ENCODE data around the gene CFAP52. TPM values are rescaled to one million over a fixed set of nuclear protein-coding genes. Genes with fewer than 3 reads are reported as not detected.
"Not testable (repeated sequence)": the region's sequence is repeated elsewhere in the genome, so short reads cannot be mapped to it uniquely, and the experiment has no call there.

Gene CFAP52
- total and polyA plus RNA-seq, 2 donors (not counting 3 experiments of a cell fraction or from before 2014, with no cell fraction given), result not detected

GRCh38 chr17:9598661-9599060 is 22.2 kb downstream of the CFAP52 start:
- Histone ChIP-seq H3K4me3 (replicated peaks in 1 of 3; ENCODE audit: insufficient read depth in 1 of 3, low read depth in 1 of 3, low read length in 3 of 3) (no peak overlapping the region), H3K4me2 (ENCODE audit: insufficient read depth, low read length) (no peak overlapping the region), H3K27ac (ENCODE audit: insufficient read depth, low read depth, low read length) (no peak overlapping the region), H3K9me1 (replicated peaks; ENCODE audit: control insufficient read depth, extremely low read depth, insufficient read depth, low read length) (no peaks in the 10 kb centered on the region), H3K27me3 (ENCODE audit: control insufficient read depth in 2 of 2, insufficient read depth in 2 of 2, low read length in 2 of 2) (no peaks in the 10 kb centered on the region), H2AFZ (ENCODE audit: low read depth, low read length) (no peak overlapping the region), H3K36me3 (ENCODE audit: control insufficient read depth in 2 of 2, extremely low read depth in 1 of 2, insufficient read depth in 2 of 2, low read length in 2 of 2) (no peaks in the 10 kb centered on the region), H3K9me3 (replicated peaks; ENCODE audit: control insufficient read depth, insufficient read depth, low read length) (no peaks in the 10 kb centered on the region), H3K9ac (replicated peaks; ENCODE audit: extremely low read depth, insufficient read depth, low read length) (no peak overlapping the region), H3K4me1 (ENCODE audit: control insufficient read depth, extremely low read depth, insufficient read depth, low read length) (no peaks in the 10 kb centered on the region), H4K20me1 (replicated peaks; ENCODE audit: control insufficient read depth, extremely low read depth, insufficient read depth, low read length) (no peaks in the 10 kb centered on the region), H3K79me2 (ENCODE audit: control insufficient read depth, insufficient read depth, low read length) (no peaks in the 10 kb centered on the region)
- ChIA-PET POLR2A (no interaction called here), CTCF (no interaction called here)
- FAIRE-seq (no peak), DNase-seq (ENCODE audit: low read depth, low spot score) (no peak)
- TF ChIP-seq GATA2 (IDR thresholded peaks at IDR 0.05; ENCODE audit: insufficient read depth, insufficient read length, low read depth, low read length) (no peak), EZH2 (IDR thresholded peaks at IDR 0.05; ENCODE audit: borderline replicate concordance, low read depth, low read length, severe bottlenecking) (no peak), MAX (IDR thresholded peaks at IDR 0.05; ENCODE audit: insufficient read depth, insufficient read length) (no peak), POLR2A (IDR thresholded peaks at IDR 0.05; ENCODE audit: low read depth, low read length) (no peak), FOS (IDR thresholded peaks at IDR 0.05; ENCODE audit: borderline replicate concordance, insufficient read depth, low read length) (no peak), JUN (IDR thresholded peaks at IDR 0.05; ENCODE audit: borderline replicate concordance, insufficient read depth, insufficient read length, low read depth) (no peak), POLR2AphosphoS5 (IDR thresholded peaks at IDR 0.05; ENCODE audit: insufficient read depth, low read depth, low read length) (no peak)
- TF ChIP-seq, protein P1, sequence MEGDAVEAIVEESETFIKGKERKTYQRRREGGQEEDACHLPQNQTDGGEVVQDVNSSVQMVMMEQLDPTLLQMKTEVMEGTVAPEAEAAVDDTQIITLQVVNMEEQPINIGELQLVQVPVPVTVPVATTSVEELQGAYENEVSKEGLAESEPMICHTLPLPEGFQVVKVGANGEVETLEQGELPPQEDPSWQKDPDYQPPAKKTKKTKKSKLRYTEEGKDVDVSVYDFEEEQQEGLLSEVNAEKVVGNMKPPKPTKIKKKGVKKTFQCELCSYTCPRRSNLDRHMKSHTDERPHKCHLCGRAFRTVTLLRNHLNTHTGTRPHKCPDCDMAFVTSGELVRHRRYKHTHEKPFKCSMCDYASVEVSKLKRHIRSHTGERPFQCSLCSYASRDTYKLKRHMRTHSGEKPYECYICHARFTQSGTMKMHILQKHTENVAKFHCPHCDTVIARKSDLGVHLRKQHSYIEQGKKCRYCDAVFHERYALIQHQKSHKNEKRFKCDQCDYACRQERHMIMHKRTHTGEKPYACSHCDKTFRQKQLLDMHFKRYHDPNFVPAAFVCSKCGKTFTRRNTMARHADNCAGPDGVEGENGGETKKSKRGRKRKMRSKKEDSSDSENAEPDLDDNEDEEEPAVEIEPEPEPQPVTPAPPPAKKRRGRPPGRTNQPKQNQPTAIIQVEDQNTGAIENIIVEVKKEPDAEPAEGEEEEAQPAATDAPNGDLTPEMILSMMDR (IDR thresholded peaks at IDR 0.05; ENCODE audit: extremely low read depth in 1 of 2, insufficient read depth in 1 of 2, low read depth in 1 of 2, low read length in 2 of 2), result no peak
- intact Hi-C loops (cut with micrococcal nuclease) (no loop called here), dilution Hi-C loops (cut with MboI; ENCODE audit: extremely low pct_ligation_motif_present, low sequenced_read_pairs) (no loop called here)
- no TSS peak for BruUV-seq (replicated peaks)

GRCh38 chr17:9604583-9604982 is 28.1 kb downstream of the CFAP52 start:
- POLR2A ChIA-PET; H3K4me2 ChIP-seq (ENCODE audit: insufficient read depth, low read length); H3K27ac ChIP-seq (ENCODE audit: insufficient read depth, low read depth, low read length); H3K27me3 ChIP-seq (ENCODE audit: control insufficient read depth in 2 of 2, insufficient read depth in 2 of 2, low read length in 2 of 2); H3K4me3 ChIP-seq (replicated peaks in 1 of 3; ENCODE audit: insufficient read depth in 1 of 3, low read depth in 1 of 3, low read length in 3 of 3); H3K79me2 ChIP-seq (ENCODE audit: control insufficient read depth, insufficient read depth, low read length); DNase-seq (ENCODE audit: low read depth, low spot score); CTCF ChIA-PET; dilution Hi-C loops (cut with MboI; ENCODE audit: extremely low pct_ligation_motif_present, low sequenced_read_pairs); H3K4me1 ChIP-seq (ENCODE audit: control insufficient read depth, extremely low read depth, insufficient read depth, low read length); H3K9me1 ChIP-seq (replicated peaks; ENCODE audit: control insufficient read depth, extremely low read depth, insufficient read depth, low read length); intact Hi-C loops (cut with micrococcal nuclease); H3K36me3 ChIP-seq (ENCODE audit: control insufficient read depth in 2 of 2, extremely low read depth in 1 of 2, insufficient read depth in 2 of 2, low read length in 2 of 2); H4K20me1 ChIP-seq (replicated peaks; ENCODE audit: control insufficient read depth, extremely low read depth, insufficient read depth, low read length); BruUV-seq (replicated peaks); H3K9ac ChIP-seq (replicated peaks; ENCODE audit: extremely low read depth, insufficient read depth, low read length); FAIRE-seq; H3K9me3 ChIP-seq (replicated peaks; ENCODE audit: control insufficient read depth, insufficient read depth, low read length); H2AFZ ChIP-seq (ENCODE audit: low read depth, low read length): not testable (repeated sequence)

Data from endothelial cell of umbilical vein (primary cell).